ENCODE results near the gene RPTOR. TPM values are rescaled to one million over a fixed set of nuclear protein-coding genes. Genes with fewer than 3 reads are reported as not detected.

Gene RPTOR
- total and polyA plus RNA-seq, 12 donors: 7.9 to 30.3 (median 25.6) TPM

DNA sequence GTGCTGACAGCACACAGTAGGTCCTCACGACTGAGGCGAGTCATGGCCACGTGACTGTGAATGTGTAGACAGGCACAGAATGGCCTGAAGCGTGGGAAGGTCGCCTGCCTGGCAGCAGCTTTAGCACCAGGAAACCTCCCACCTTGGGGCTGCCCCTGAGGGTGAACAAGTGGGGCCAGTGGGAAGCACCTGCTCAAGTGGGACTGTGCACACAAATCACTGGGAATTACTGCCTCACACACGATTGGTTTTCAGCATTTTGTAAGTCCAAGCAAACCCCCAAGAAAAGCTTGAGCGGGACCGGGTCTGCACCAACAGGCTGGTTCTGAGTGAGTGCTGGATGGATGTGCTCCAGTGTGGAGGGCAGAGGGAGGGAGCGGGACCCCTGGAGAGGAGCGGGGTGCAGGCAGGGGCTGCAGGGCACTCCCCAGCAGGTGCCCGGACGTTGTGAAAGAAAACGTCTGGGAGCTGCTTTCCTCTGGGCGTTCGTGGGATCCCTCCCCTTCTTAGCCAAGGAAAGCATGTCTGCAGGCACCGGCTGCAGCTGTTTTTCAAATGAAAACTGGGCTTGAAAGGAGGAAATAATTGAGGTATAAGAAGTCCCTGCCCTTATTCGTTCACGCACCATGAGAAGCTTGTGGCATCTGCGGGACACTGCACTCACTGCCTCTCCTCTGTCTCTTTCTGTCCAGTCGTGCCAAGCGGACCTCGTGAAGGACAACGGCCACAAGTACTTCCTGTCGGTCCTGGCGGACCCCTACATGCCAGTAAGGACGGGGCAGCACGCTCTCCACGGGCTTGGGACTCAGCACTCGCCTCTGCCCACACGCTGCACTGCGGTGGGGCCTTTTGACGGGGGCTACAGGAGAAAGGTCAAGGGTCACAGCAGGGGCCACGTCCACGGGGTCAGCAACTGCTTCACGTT lies 335.3 kb downstream of the RPTOR start:
- peaks cover 0 to 58% (median 14%) of the 10 kb centered on the region in 9 donors for H3K36me3 ChIP-seq

DNA sequence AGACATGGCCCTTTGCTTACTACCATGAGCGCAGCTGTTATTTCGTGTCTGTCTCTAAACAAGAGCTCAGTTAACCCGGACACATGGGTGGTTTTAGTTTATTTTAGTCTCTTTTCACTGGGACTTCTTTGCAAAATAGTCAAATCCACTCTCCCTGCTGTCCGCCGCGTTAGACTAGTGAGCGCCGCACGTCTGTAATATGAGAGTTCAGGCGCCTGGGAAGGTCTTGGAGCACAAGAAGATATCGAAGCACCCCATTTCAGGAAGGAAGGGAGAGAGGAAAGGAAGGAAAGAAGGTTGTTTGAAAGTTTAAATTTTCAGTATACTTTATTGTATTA lies 336.0 kb downstream of the RPTOR start:
- 92 to 93% methylated on average over 11 of the region's 11 CpGs for WGBS, 2 donors
- TF ChIP-seq, protein P1, sequence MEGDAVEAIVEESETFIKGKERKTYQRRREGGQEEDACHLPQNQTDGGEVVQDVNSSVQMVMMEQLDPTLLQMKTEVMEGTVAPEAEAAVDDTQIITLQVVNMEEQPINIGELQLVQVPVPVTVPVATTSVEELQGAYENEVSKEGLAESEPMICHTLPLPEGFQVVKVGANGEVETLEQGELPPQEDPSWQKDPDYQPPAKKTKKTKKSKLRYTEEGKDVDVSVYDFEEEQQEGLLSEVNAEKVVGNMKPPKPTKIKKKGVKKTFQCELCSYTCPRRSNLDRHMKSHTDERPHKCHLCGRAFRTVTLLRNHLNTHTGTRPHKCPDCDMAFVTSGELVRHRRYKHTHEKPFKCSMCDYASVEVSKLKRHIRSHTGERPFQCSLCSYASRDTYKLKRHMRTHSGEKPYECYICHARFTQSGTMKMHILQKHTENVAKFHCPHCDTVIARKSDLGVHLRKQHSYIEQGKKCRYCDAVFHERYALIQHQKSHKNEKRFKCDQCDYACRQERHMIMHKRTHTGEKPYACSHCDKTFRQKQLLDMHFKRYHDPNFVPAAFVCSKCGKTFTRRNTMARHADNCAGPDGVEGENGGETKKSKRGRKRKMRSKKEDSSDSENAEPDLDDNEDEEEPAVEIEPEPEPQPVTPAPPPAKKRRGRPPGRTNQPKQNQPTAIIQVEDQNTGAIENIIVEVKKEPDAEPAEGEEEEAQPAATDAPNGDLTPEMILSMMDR (IDR thresholded peaks at IDR 0.05): no peak
- intact Hi-C loops (cut with DNase I): no loop called here
- Histone ChIP-seq H3K27me3 (no peaks in the 10 kb centered on the region), H3K4me3 (no peak overlapping the region), H3K4me1 (peaks cover 0 to 16% (median 0%) of the 10 kb centered on the region in 9 donors), H3K27ac (no peak overlapping the region), H3K36me3 (peaks cover 0 to 59% (median 14%) of the 10 kb centered on the region in 9 donors), H3K9me3 (no peaks in the 10 kb centered on the region)
- ATAC-seq (no peak), DNase-seq (no peak)

More for the DNA sequence above, 335.3 kb downstream of the RPTOR start:
- TF ChIP-seq, protein P1 (IDR thresholded peaks at IDR 0.05): no peak
- Histone ChIP-seq H3K27ac (no peak overlapping the region), H3K4me3 (no peak overlapping the region), H3K9me3 (no peaks in the 10 kb centered on the region), H3K4me1 (peaks cover 0 to 16% (median 0%) of the 10 kb centered on the region in 9 donors), H3K27me3 (no peaks in the 10 kb centered on the region)
- intact Hi-C loops (cut with DNase I): no loop called here
- DNase-seq (no peak), ATAC-seq (no peak)
- 88 to 89% methylated on average over 35 of the region's 35 CpGs for WGBS, 2 donors

DNA sequence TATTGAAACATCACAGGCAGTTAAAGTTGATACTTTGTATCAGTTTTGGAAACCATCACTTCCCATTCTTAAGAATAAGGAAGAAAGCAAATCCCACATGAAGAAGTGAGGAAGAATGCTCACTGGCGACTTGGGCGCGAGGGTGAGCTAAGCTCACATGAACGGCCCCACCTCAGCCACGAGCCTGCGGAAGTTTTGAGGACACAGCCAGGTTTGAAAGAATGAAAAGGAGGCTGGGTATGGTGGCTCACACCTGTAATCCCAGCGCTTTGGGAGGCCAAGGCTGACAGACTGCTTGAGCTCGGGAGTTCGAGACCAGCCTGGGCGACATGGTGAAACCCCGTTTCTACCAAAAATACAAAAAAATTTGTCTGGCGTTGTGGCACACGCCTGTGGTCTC lies 336.7 kb downstream of the RPTOR start:
- DNase-seq (no peak), ATAC-seq (no peak)
- Histone ChIP-seq H3K36me3 (peaks cover 0 to 66% (median 14%) of the 10 kb centered on the region in 9 donors), H3K4me3 (no peak overlapping the region), H3K27ac (no peak overlapping the region), H3K27me3 (no peaks in the 10 kb centered on the region), H3K4me1 (peaks cover 0 to 16% (median 0%) of the 10 kb centered on the region in 9 donors), H3K9me3 (no peaks in the 10 kb centered on the region)
- 93 to 96% methylated on average over 13 of the region's 13 CpGs for WGBS, 2 donors
- TF ChIP-seq, protein P1 (IDR thresholded peaks at IDR 0.05): no peak
- intact Hi-C loops (cut with DNase I): no loop called here

DNA sequence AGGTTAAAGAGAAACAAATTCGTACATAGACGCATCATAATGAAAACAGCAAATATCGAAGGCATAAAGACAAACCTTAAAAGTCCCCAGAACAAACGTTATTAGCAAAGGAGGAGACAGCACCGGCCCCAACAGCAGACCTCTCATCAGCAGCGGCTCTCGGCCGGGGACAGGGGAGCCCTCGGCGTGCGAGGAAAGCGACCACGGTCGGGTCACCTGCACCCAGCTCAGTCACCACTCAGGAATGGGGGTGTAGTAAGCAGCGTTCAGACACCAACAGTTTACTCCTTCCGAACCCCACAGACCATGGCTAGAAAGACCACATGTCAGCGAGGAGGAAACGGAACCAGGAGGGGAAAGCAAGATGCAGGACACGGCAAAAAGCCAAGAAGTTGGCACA lies 337.7 kb downstream of the RPTOR start:
- Histone ChIP-seq H3K27me3 (no peaks in the 10 kb centered on the region), H3K4me1 (peaks cover 0 to 14% (median 0%) of the 10 kb centered on the region in 9 donors), H3K27ac (no peak overlapping the region), H3K4me3 (no peak overlapping the region), H3K9me3 (no peaks in the 10 kb centered on the region), H3K36me3 (peaks cover 0 to 71% (median 14%) of the 10 kb centered on the region in 9 donors)
- ATAC-seq: no peak
- WGBS, 2 donors: 92 to 95% methylated on average over 19 of the region's 19 CpGs
- intact Hi-C loops (cut with DNase I): no loop called here
- no peak for DNase-seq
- TF ChIP-seq, protein P1 (IDR thresholded peaks at IDR 0.05): no peak
